ENCODE data around the gene KRTAP5-11. TPM values are rescaled to one million over a fixed set of nuclear protein-coding genes. Genes with fewer than 3 reads are reported as not detected.
A peak's percentile ranks its signal among the peaks of the same experiment; 100 is the strongest.

The KRTAP5-11 gene
- total RNA-seq, 1 donor from 2014 or later, result not detected

GRCh38 chr11:71564430-71564829 is 18.2 kb downstream of the KRTAP5-11 start:
- TF ChIP-seq, protein P1, sequence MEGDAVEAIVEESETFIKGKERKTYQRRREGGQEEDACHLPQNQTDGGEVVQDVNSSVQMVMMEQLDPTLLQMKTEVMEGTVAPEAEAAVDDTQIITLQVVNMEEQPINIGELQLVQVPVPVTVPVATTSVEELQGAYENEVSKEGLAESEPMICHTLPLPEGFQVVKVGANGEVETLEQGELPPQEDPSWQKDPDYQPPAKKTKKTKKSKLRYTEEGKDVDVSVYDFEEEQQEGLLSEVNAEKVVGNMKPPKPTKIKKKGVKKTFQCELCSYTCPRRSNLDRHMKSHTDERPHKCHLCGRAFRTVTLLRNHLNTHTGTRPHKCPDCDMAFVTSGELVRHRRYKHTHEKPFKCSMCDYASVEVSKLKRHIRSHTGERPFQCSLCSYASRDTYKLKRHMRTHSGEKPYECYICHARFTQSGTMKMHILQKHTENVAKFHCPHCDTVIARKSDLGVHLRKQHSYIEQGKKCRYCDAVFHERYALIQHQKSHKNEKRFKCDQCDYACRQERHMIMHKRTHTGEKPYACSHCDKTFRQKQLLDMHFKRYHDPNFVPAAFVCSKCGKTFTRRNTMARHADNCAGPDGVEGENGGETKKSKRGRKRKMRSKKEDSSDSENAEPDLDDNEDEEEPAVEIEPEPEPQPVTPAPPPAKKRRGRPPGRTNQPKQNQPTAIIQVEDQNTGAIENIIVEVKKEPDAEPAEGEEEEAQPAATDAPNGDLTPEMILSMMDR (IDR thresholded peaks at IDR 0.05; ENCODE audit: insufficient read depth, low read length, severe bottlenecking), result no peak
- no peak overlapping the region for H3K4me3 ChIP-seq (ENCODE audit: low read depth, low read length)
- DNase-seq (ENCODE audit: low read depth) (no peak), FAIRE-seq (no peak)
- H3K27me3 ChIP-seq (ENCODE audit: control insufficient read depth, insufficient read depth, low read length), result no peaks in the 10 kb centered on the region
- H3K36me3 ChIP-seq (ENCODE audit: control insufficient read depth, insufficient read depth, low read length), result no peaks in the 10 kb centered on the region

DNA sequence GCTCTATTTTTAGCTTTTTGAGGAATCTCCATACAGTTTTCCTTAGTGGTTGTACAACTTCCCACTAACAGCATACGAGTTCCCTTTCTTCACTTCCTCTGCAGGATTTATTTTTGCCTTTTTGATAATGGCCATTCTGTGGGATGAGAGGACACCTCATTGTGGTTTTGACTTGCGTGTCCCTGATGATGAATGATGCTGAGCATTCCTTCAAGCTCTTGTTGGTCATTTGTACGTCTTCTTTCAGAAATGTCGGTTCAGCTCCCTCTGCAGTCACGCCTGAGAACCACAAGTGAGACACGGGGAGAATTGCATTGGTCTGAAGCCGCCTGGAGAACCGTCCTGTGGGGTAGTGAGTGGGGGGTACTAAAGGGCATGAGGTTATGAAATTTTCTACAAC is 19.3 kb downstream of the KRTAP5-11 start:
- H3K4me3 ChIP-seq (ENCODE audit: low read depth, low read length), result no peak overlapping the region
- TF ChIP-seq, protein P1 (IDR thresholded peaks at IDR 0.05; ENCODE audit: insufficient read depth, low read length, severe bottlenecking), result peak; percentile 31
- no peaks in the 10 kb centered on the region for H3K36me3 ChIP-seq (ENCODE audit: control insufficient read depth, insufficient read depth, low read length)
- no peaks in the 10 kb centered on the region for H3K27me3 ChIP-seq (ENCODE audit: control insufficient read depth, insufficient read depth, low read length)
- FAIRE-seq (no peak), DNase-seq (ENCODE audit: low read depth) (peak; percentile 59)

- TF ChIP-seq, protein P1 (IDR thresholded peaks at IDR 0.05; ENCODE audit: insufficient read depth, low read length, severe bottlenecking), result no peak
- no peak overlapping the region for H3K4me3 ChIP-seq (ENCODE audit: low read depth, low read length)
- FAIRE-seq (no peak), DNase-seq (ENCODE audit: low read depth) (peak; percentile 15)
- H3K36me3 ChIP-seq (ENCODE audit: control insufficient read depth, insufficient read depth, low read length), result no peaks in the 10 kb centered on the region
- no peaks in the 10 kb centered on the region for H3K27me3 ChIP-seq (ENCODE audit: control insufficient read depth, insufficient read depth, low read length)
Observed at GRCh38 chr11:71562120-71562519, 20.6 kb downstream of the KRTAP5-11 start.

DNA sequence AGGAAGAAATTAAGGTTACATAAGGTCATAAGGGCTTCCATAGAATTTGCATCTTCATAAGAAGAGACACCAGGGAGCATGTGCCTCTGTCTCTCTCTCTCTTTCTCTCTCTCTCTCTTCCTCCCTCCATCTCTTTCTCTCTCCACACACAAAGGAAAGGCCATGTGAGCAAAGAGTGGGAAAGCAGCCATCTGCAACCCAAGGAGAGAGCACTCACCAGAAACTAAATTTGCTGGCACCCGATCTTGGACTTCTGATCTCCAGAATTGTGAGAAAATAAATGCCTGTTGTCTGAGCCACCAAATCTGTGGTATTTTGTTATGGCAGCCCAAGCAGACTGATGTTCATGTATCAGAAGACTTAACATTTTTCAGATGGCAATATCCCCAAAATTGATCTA is 23.7 kb downstream of the KRTAP5-11 start:
- no peak for DNase-seq (ENCODE audit: low read depth)
- no peaks in the 10 kb centered on the region for H3K36me3 ChIP-seq (ENCODE audit: control insufficient read depth, insufficient read depth, low read length)
- H3K27me3 ChIP-seq (ENCODE audit: control insufficient read depth, insufficient read depth, low read length), result no peaks in the 10 kb centered on the region
- FAIRE-seq, result no peak
- TF ChIP-seq, protein P1 (IDR thresholded peaks at IDR 0.05; ENCODE audit: insufficient read depth, low read length, severe bottlenecking), result no peak
- H3K4me3 ChIP-seq (ENCODE audit: low read depth, low read length), result no peak overlapping the region

DNA sequence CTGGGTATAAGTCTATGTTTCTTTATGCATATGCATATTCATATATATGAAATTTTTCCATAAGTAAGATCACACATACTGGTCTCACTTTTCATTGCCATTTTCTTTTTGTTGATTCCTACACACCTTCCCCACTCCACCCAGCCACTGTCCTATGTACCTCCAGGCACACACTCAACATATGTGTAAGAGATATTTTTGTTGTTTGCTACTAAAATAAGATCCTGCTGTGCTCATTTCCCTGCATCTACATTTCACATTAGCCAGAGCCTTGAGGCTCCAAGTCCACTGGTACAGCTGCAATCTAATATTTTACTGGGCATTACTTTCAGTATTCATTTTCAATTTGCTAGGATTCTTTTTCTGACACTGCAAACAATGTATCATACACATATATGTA is 25.4 kb downstream of the KRTAP5-11 start:
- H3K27me3 ChIP-seq (ENCODE audit: control insufficient read depth, insufficient read depth, low read length), result no peaks in the 10 kb centered on the region
- FAIRE-seq, result no peak
- H3K4me3 ChIP-seq (ENCODE audit: low read depth, low read length), result no peak overlapping the region
- TF ChIP-seq, protein P1 (IDR thresholded peaks at IDR 0.05; ENCODE audit: insufficient read depth, low read length, severe bottlenecking), result no peak
- H3K36me3 ChIP-seq (ENCODE audit: control insufficient read depth, insufficient read depth, low read length), result no peaks in the 10 kb centered on the region
- DNase-seq (ENCODE audit: low read depth), result no peak

- DNase-seq (ENCODE audit: low read depth) (no peak), FAIRE-seq (no peak)
- no peaks in the 10 kb centered on the region for H3K36me3 ChIP-seq (ENCODE audit: control insufficient read depth, insufficient read depth, low read length)
- no peaks in the 10 kb centered on the region for H3K27me3 ChIP-seq (ENCODE audit: control insufficient read depth, insufficient read depth, low read length)
- H3K4me3 ChIP-seq (ENCODE audit: low read depth, low read length), result no peak overlapping the region
- TF ChIP-seq, protein P1 (IDR thresholded peaks at IDR 0.05; ENCODE audit: insufficient read depth, low read length, severe bottlenecking), result no peak
Observed at GRCh38 chr11:71556018-71556417, 26.7 kb downstream of the KRTAP5-11 start.

All from bronchial epithelial cell (primary cell).